IPS DF 4.7 (cell line): ENCODE measurements around the gene CEP44.
"Not testable (repeated sequence)": the region's sequence is repeated elsewhere in the genome, so short reads cannot be mapped to it uniquely, and the experiment has no call there.

ENCODE experiments used
- DNase-seq: peaks from one replicate; pipeline ENCODE4 v3.0.0-alpha.2; 2013; ENCODE audit warnings: low spot score; ENCODE audit errors: extremely low read depth

Gene CEP44

GRCh38 chr4:174278467-174278866, 5.2 kb upstream of the CEP44 start:
- DNase-seq = no peak

- DNase-seq = no peak
These were observed 4.1 kb upstream of the CEP44 start for GRCh38 chr4:174279433-174280155.

GRCh38 chr4:174281182-174281737, 2.5 kb upstream of the CEP44 start:
- no peak for DNase-seq

- no peak for DNase-seq
These were observed 1.8 kb upstream of the CEP44 start for GRCh38 chr4:174281901-174282300.

GRCh38 chr4:174282836-174283506, 740 bp upstream of the CEP44 start:
- peak; percentile 82 for DNase-seq

- DNase-seq = no peak
These were observed 776 bp downstream of the CEP44 start for GRCh38 chr4:174284487-174284886.

GRCh38 chr4:174286870-174287269, 3.2 kb downstream of the CEP44 start:
- no peak for DNase-seq

- DNase-seq = no peak
These were observed 8.8 kb downstream of the CEP44 start for GRCh38 chr4:174292473-174292872.

GRCh38 chr4:174294641-174295040, 10.9 kb downstream of the CEP44 start:
- not testable (repeated sequence) for DNase-seq

- DNase-seq = not testable (repeated sequence)
These were observed 11.4 kb downstream of the CEP44 start for GRCh38 chr4:174295142-174295541.

GRCh38 chr4:174303687-174304086, 20.0 kb downstream of the CEP44 start:
- DNase-seq = no peak

- DNase-seq = no peak
These were observed 21.0 kb downstream of the CEP44 start for GRCh38 chr4:174304664-174305063.

GRCh38 chr4:174305961-174306360, 22.2 kb downstream of the CEP44 start:
- DNase-seq = no peak

- no peak for DNase-seq
These were observed 24.0 kb downstream of the CEP44 start for GRCh38 chr4:174307694-174308093.

- DNase-seq = no peak
These were observed 29.3 kb downstream of the CEP44 start for GRCh38 chr4:174312993-174313392.

GRCh38 chr4:174314274-174314673, 30.6 kb downstream of the CEP44 start:
- no peak for DNase-seq

- no peak for DNase-seq
These were observed 31.1 kb downstream of the CEP44 start for GRCh38 chr4:174314770-174315169.

- DNase-seq = no peak
These were observed 32.8 kb downstream of the CEP44 start for GRCh38 chr4:174316546-174316945.

GRCh38 chr4:174316954-174317353, 33.2 kb downstream of the CEP44 start:
- DNase-seq = no peak

- DNase-seq = no peak
These were observed 33.8 kb downstream of the CEP44 start for GRCh38 chr4:174317531-174317930.

- DNase-seq = no peak
These were observed 35.4 kb downstream of the CEP44 start for GRCh38 chr4:174318829-174319764.
